LNCaP clone FGC (cell line): ENCODE data around the gene FLCN.

Source experiments
- DNase-seq: peaks from one replicate; pipeline ENCODE4 v3.0.0-alpha.2; 2011; ENCODE audit warnings: low read depth
- H3K4me3 ChIP-seq: 2 replicates; pipeline ENCODE4 v1.5.1; 2011; ENCODE audit warnings: mild to moderate bottlenecking, low read depth, low read length, control low read depth
- TF ChIP-seq, protein P1 (sequence below): IDR thresholded peaks from 2 replicates; pipeline ENCODE4 v1.5.1; 2012; ENCODE audit warnings: mild to moderate bottlenecking; ENCODE audit not compliant: control insufficient read depth, insufficient read depth; ENCODE audit errors: extremely low read depth

FLCN gene

DNA sequence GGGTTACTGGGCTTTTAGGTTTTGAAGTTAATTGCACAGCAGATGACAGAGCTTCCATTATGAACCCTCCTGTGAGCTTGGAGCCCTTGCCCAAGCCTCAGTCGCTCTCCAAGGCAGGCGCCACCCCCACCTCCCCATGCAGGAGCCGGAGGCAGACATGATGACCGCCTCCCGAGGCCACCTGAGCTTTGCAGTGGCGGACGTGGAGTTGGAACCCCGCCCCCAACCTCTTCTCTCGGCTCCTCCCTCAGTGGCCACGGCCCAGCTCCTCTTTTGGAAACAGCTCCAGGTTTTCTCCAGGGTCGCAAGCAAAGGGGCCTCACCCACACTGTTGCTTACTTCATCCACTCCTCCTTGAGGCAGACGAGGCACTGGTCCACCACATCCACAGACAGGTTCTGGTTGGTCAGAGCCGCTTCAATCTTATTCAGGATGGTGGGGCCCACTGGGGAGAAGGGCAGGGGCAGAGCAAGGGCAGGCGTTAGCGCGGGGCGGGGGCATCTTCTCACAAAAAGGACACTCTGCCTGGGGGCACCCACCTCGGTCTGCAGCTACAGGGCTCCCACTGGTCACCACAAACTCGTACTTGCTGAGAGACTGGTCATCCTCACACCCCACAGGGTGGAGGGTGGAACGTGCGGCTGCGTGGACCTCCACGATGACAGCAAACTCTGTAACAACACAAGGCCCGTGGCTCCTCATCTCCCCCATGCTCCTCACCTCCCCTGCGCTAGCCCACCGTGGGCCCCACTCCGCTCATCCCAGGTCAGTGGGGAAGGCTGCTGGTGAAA is 22.1 kb downstream of the FLCN start:
- no peak for DNase-seq
- TF ChIP-seq, protein P1, sequence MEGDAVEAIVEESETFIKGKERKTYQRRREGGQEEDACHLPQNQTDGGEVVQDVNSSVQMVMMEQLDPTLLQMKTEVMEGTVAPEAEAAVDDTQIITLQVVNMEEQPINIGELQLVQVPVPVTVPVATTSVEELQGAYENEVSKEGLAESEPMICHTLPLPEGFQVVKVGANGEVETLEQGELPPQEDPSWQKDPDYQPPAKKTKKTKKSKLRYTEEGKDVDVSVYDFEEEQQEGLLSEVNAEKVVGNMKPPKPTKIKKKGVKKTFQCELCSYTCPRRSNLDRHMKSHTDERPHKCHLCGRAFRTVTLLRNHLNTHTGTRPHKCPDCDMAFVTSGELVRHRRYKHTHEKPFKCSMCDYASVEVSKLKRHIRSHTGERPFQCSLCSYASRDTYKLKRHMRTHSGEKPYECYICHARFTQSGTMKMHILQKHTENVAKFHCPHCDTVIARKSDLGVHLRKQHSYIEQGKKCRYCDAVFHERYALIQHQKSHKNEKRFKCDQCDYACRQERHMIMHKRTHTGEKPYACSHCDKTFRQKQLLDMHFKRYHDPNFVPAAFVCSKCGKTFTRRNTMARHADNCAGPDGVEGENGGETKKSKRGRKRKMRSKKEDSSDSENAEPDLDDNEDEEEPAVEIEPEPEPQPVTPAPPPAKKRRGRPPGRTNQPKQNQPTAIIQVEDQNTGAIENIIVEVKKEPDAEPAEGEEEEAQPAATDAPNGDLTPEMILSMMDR: no peak

DNA sequence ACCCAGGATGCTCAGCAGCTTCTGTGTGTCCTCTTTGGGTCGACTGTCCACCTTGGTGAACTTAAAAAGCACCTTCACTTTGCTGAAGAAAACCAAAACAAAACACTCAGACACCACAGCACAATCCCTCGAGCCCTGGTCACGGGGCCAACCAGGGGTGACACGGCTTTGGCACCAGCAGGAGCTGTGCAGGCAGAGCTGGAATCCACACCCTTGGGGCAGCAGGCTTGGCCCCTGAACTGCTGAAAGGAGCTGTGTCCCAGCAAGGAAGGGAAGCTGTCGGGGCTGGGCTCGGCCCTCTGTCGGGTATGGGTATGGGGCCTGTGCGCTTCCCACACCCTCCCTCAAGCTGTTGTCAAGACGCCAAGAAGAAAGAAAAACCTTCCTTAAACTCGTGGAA is 23.2 kb downstream of the FLCN start:
- no peak for DNase-seq
- TF ChIP-seq, protein P1: no peak
- no peak overlapping the region for H3K4me3 ChIP-seq

More for the DNA sequence above, 22.1 kb downstream of the FLCN start:
- H3K4me3 ChIP-seq: no peak overlapping the region

DNA sequence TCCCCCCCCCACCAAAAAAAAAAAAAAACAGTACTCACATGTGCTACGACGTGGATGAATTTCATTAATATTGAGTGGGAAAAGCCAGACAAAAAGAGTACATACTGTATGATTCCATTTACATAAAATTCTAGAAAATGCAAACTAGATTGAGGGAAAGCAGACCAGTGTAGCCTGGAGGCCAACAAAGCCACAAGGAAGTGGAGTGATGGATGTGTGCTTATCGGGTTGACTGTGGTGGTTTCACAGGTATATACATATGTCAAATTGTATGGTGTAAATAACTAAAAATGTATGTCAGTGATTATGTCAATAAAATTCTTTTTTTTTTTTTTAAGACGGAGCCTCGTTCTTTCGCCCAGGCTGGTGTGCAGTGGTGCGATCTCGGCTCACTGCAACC is 29.0 kb downstream of the FLCN start:
- TF ChIP-seq, protein P1: no peak
- H3K4me3 ChIP-seq: no peak overlapping the region
- DNase-seq: no peak

DNA sequence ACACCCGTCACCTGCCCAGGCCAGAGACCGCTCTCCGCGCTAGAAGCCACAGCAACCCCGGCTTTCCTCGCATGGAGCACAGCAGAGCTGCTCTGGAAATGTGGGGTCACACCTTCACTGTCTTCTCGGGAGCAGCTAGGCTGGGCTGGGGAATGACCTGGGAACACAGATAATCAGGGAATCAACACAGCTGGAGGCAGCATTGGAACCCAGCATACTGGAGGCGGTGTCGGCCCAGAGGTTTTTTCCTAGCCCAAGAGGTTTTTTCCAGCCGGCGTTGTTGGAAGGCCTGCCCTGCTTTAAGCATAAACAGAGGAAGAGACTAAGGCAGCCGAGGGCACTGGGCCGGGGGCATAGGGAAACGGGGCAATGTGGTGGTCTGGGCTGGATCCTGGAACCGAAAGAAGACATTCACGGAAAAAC is 30.0 kb downstream of the FLCN start:
- DNase-seq: no peak
- H3K4me3 ChIP-seq: no peak overlapping the region
- TF ChIP-seq, protein P1: no peak

DNA sequence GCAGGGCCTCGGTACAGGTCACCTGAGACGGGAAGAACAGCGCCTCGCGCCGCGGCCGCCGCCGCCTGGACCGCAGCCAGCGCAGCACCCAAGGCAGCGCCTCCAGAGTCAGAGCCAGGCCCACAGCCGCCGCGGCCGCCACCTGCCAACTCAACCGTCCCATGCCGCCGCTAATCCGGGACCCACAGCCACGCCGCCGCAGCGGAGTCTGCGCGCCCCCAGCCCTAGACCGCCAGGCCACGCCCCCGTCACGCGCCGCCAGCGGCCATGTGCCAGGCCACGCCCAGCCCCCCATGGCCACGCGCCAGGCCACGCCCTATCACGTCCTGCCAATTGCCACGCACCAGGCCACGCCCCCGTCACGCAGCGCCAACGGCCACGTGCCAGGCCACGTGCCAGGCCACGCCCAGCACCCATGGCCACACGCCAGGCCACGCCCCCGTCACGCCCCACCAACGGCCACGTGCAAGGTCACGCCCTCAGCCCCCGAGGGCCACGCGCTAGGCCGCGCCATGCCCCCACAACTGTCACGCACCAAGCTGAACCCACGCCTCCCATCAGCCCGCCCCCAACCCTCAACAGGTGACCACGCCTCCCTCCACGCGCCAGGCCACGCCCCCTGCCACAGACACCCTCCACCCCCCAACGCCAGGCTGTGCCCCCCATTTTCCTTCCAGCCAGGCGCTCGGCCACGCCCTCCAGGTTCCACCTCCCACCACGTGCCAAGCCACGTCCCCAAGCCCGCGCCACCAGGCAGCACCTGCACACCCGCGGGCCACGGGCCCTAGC is 30.6 kb downstream of the FLCN start, which contains the start of gene PLD6:
Gene PLD6 (minus strand): TSS at position 210 of the 789 bp plus-strand sequence. CDS start 47 bp downstream, at position 163.
- no peak for DNase-seq
- TF ChIP-seq, protein P1: no peak
- H3K4me3 ChIP-seq: no peak within 1 kb of the TSS

DNA sequence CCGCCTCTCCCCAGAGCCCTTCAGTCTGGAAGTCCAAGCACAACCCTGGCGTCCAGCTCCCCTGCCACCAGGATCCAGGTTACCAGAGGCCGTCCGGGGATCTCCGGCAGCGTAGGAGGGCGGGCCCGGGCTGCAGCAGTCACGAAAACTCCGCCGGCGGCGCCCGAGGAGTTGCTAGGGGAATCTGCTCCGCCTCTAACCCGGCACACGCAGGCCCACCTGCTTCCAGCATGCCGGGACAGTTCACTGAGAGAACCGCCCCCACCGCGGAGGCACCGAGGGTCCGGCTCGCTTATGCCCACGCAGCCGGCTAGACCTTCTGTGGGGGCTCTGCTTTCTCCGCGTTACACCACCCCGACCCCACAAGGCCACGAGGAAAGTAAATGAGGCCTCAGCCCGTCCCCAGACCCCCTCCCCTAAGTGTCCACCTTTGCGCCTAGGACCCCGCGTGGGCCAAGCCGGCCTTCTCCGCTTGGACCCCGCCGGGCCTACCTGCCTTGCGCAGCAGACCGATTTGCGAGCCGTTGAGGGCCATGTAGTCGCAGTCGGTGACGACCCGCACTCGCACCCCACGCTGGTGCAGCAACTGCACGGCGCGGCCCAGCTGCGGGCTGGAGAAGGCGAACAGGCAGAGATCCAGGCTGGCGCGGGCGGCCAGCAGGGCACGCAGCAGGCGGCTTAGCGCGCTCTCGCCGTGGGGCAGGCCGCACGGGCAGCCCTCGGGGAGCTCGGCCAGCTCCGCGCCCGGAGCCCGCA is 31.4 kb downstream of the FLCN start:
- H3K4me3 ChIP-seq: no peak overlapping the region
- TF ChIP-seq, protein P1: no peak
- DNase-seq: no peak
